Common myeloid progenitor, CD34-positive (primary cell): Measurements from ENCODE around the gene APOL4.
"Not testable (repeated sequence)": the region's sequence is repeated elsewhere in the genome, so short reads cannot be mapped to it uniquely, and the experiment has no call there.

ENCODE experiments used
- CTCF ChIA-PET: fragments of 350-600 bp; sonication (Branson Sonifier 250); formaldehyde crosslinking; loops from one replicate; lab custom pipeline; 2021; ENCODE audit warnings: antibody characterized with exemption; lab: Charles Lee
- POLR2A ChIA-PET: fragments of 350-600 bp; sonication (Branson Sonifier 250); formaldehyde crosslinking; loops from one replicate; lab custom pipeline; 2021; ENCODE audit warnings: antibody characterized with exemption; lab: Charles Lee
- DNase-seq, 3 donors: peaks; one replicate each; pipeline versions ENCODE4 v3.0.0 to v3.0.0-alpha.2; 2013
- H3K27ac ChIP-seq, 2 experiments: 1 replicate in 1 of 2; 2 replicates in 1 of 2; pipeline ENCODE4 v1.7.0; 2013; ENCODE audit warnings: inconsistent platforms in 2 of 2, low read length in 2 of 2, mild to moderate bottlenecking in 2 of 2, low read depth in 1 of 2, moderate library complexity in 1 of 2; ENCODE audit not compliant: severe bottlenecking in 2 of 2, insufficient read depth in 1 of 2, poor library complexity in 1 of 2
- H3K27me3 ChIP-seq, 5 experiments: replicated peaks in 2 of 5; 1 replicate in 3 of 5; 2 replicates in 2 of 5; pipeline versions ENCODE4 v1.6.1 to v1.7.0; 2013; ENCODE audit warnings: low read length in 4 of 5, mild to moderate bottlenecking in 2 of 5, moderate library complexity in 2 of 5, inconsistent platforms in 1 of 5; ENCODE audit not compliant: insufficient read depth in 5 of 5, control insufficient read depth in 4 of 5
- H3K36me3 ChIP-seq, 4 experiments: 1 replicate in 2 of 4; 2 replicates in 2 of 4; pipeline versions ENCODE4 v1.6.1 to v1.7.0; 2013; ENCODE audit warnings: low read length in 3 of 4, control low read depth in 1 of 4, mild to moderate bottlenecking in 1 of 4; ENCODE audit not compliant: control insufficient read depth in 4 of 4, insufficient read depth in 4 of 4
- H3K4me1 ChIP-seq, 4 experiments: 1 replicate in 3 of 4; 2 replicates in 1 of 4; pipeline versions ENCODE4 v1.6.1 to v1.7.1; 2013; ENCODE audit warnings: low read length in 3 of 4, mild to moderate bottlenecking in 3 of 4, control low read depth in 1 of 4, inconsistent platforms in 1 of 4, moderate library complexity in 1 of 4; ENCODE audit not compliant: control insufficient read depth in 4 of 4, insufficient read depth in 4 of 4; ENCODE audit errors: control extremely low read depth in 1 of 4
- H3K4me3 ChIP-seq, 7 experiments: 1 replicate in 4 of 7; 2 replicates in 3 of 7; pipeline versions ENCODE4 v1.5.1 to v1.7.0; 2013; ENCODE audit warnings: mild to moderate bottlenecking in 7 of 7, low read length in 6 of 7, moderate library complexity in 6 of 7, inconsistent platforms in 2 of 7, low read depth in 2 of 7, control low read depth in 1 of 7; ENCODE audit not compliant: insufficient read depth in 4 of 7, control insufficient read depth in 1 of 7; ENCODE audit errors: extremely low read depth in 1 of 7
- H3K9me3 ChIP-seq, 5 experiments: 1 replicate in 4 of 5; 2 replicates in 1 of 5; pipeline versions ENCODE4 v1.6.1 to v1.7.1; 2013; ENCODE audit warnings: low read length in 4 of 5, mild to moderate bottlenecking in 2 of 5, inconsistent platforms in 1 of 5, low read depth in 1 of 5, moderate library complexity in 1 of 5; ENCODE audit not compliant: control insufficient read depth in 4 of 5, insufficient read depth in 2 of 5; ENCODE audit errors: control extremely low read depth in 1 of 5
- WGBS: methylation state at CpG from one replicate; pipeline ENCODE4 v1.1.5; 2013; ENCODE audit not compliant: insufficient coverage; 5-methylcytosine and 5-hydroxymethylcytosine counted together

Gene APOL4

DNA sequence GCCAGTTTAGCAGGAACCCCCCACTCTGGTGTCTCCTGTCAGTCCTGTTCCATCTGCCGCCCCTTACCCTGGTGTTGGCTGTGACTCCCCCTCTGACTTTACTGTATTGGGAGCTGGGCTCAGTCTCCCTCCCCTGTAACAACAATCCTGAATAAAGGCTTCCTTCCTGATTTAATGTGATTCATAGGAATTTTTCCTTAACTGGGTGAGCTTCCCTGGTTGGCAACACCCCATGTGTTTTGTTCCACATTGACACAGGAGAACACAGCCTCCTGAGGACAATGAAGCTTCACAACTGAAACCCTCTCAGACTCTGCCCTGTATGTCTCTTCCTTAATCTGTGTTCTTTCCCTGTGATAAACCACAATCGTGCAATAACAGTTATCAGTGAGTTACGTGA, 8.4 kb downstream of the APOL4 start:
- Histone ChIP-seq H3K27ac (no peak overlapping the region), H3K9me3 (no peaks in the 10 kb centered on the region), H3K27me3 (no peaks in the 10 kb centered on the region), H3K4me3 (no peak overlapping the region), H3K4me1 (peaks cover 4 to 26% (median 15%) of the 10 kb centered on the region in 4 experiments), H3K36me3 (peaks cover 0 to 10% (median 0%) of the 10 kb centered on the region in 4 experiments)
- CTCF ChIA-PET, result interaction anchor here (0.9 to 3.2 kb wide), 8 partner anchors 9 to 85 kb away, joined by 3 to 13 read pairs (median 4); partner anchors contain the start of genes APOL2 and APOL4
- POLR2A ChIA-PET, result no interaction called here
- WGBS, result 100% methylated on average over 1 of the region's 3 CpGs
- no peak for DNase-seq

DNA sequence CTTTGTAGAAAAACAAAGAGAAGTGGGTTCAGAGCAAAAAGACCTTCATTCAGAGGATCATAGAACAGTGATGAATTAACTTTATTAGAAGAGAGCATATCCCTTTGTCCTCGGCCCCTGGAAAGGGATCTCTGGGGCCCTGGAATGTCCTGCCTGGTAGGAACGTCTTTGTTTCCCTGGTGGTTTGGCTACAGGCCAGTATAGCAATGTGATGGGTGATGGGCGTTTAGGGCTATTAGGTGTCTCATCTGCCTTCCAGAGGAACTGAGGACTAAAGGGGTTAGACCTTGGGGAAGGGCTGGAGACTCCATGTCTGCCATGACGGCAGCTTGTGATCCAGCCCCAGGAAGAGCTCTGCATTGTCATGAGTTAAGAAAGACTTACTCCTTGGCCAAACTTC, 9.1 kb downstream of the APOL4 start:
- Histone ChIP-seq H3K27me3 (no peaks in the 10 kb centered on the region), H3K9me3 (no peaks in the 10 kb centered on the region), H3K4me3 (no peak overlapping the region), H3K27ac (no peak overlapping the region), H3K36me3 (peaks cover 0 to 10% (median 0%) of the 10 kb centered on the region in 4 experiments), H3K4me1 (peaks cover 1 to 20% (median 9%) of the 10 kb centered on the region in 4 experiments)
- DNase-seq, result no peak
- CTCF ChIA-PET, result interaction anchor here (0.7 to 3.2 kb wide), 8 partner anchors 9 to 294 kb away, joined by 3 to 13 read pairs (median 4); partner anchors contain the start of genes APOL2 and APOL4
- 69% methylated on average over 4 of the region's 4 CpGs for WGBS
- POLR2A ChIA-PET, result no interaction called here

GRCh38 chr22:36191106-36191836, 10.3 kb downstream of the APOL4 start:
- DNase-seq, result no peak
- H3K4me1 ChIP-seq, result peaks cover 0 to 7% (median 0%) of the 10 kb centered on the region in 4 experiments
- no peak overlapping the region for H3K4me3 ChIP-seq
- WGBS, result 88% methylated on average over 16 of the region's 17 CpGs
- peaks cover 0 to 10% (median 0%) of the 10 kb centered on the region in 4 experiments for H3K36me3 ChIP-seq
- no peaks in the 10 kb centered on the region for H3K27me3 ChIP-seq
- H3K27ac ChIP-seq, result no peak overlapping the region
- no peaks in the 10 kb centered on the region for H3K9me3 ChIP-seq
- ChIA-PET POLR2A (no interaction called here), CTCF (interaction anchor here (0.6 to 3.2 kb wide), 6 partner anchors 11 to 269 kb away, joined by 3 to 13 read pairs (median 4); partner anchors contain the start of gene APOL2)

DNA sequence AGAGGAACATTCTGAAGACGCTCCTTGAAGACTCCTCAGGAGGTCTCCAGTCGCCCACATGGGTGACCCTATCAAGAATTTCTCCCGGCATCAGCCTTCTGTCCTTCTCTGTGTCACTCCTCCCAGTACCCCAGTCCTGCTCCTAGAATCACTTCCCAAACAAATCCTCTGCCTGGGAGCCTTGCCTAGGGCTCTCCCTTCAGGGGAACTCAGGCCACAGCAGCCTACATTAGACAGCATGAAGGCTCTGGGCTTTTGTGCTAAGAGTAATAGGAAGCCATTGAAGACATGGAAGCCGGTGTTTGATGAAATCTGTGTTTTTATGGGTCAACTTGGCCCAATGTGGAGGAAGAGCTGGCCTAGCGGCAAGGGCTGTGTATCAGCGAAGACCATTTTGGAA, 13.7 kb downstream of the APOL4 start:
- H3K9me3 ChIP-seq, H3K36me3 ChIP-seq, H3K27ac ChIP-seq, DNase-seq, H3K4me3 ChIP-seq, H3K4me1 ChIP-seq, POLR2A ChIA-PET, H3K27me3 ChIP-seq, CTCF ChIA-PET: not testable (repeated sequence)
- WGBS, result 100% methylated on average over 3 of the region's 6 CpGs

DNA sequence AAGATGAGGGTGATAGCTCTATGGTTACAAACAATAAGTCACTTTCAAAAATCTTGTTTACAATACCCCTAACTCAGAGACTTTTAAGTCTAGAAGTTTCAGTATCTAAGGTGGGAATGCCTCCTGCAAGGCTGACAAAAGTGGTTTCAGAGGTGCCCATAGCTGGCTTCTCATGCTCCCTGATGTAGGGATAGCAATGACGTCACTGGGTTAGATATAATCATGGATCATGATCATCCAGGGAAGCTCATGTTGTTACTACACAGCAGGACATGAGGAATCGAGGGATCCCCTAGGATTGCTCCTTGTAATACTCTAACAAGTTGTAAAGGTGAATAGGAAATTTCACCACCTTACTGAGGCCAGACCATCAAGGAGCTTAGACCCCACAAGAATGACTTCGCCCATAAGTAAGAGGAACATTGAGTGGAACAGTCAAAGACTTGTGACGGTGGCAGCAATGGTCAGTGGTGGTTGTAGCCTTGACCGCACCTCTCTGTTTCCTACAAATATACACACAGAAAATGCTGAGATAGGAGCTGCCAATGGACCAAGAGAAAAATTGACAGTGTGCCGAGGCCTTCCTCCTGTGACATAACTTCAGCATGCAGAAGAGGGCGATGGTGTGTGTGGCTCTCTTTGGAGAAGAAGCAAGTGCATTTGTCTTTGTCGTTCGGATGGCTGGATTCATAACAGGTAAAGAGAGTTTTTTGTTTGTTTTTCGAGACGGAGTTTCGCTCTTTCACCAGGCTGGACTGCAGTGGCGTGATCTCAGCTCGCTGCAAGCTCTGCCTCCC, 15.6 kb downstream of the APOL4 start:
- Histone ChIP-seq H3K4me1 (no peaks in the 10 kb centered on the region), H3K36me3 (no peaks in the 10 kb centered on the region), H3K27me3 (no peaks in the 10 kb centered on the region), H3K9me3 (no peaks in the 10 kb centered on the region), H3K27ac (no peak overlapping the region), H3K4me3 (no peak overlapping the region)
- DNase-seq, result no peak
- ChIA-PET CTCF (interaction anchor here (0.7 to 1.5 kb wide), 11 partner anchors 8 to 54 kb away, joined by 3 to 7 read pairs (median 3); partner anchors contain the start of gene APOL2), POLR2A (interaction anchor here (0.8 kb wide), 1 partner anchor 29 kb away, joined by 3 read pairs; no protein-coding TSS in a partner anchor)
- WGBS, result 99% methylated on average over 10 of the region's 14 CpGs

- no peak for DNase-seq
- Histone ChIP-seq H3K4me1 (peaks cover 0 to 2% (median 0%) of the 10 kb centered on the region in 4 experiments), H3K9me3 (no peaks in the 10 kb centered on the region), H3K4me3 (no peak overlapping the region), H3K27ac (no peak overlapping the region), H3K27me3 (no peaks in the 10 kb centered on the region), H3K36me3 (no peaks in the 10 kb centered on the region)
- WGBS, result 97% methylated on average over 5 of the region's 10 CpGs
- POLR2A ChIA-PET, result no interaction called here
- CTCF ChIA-PET, result interaction anchor here (9.9 kb wide), 1 partner anchor 41 kb away, joined by 171 read pairs; no protein-coding TSS in a partner anchor
These were observed 17.1 kb downstream of the APOL4 start for GRCh38 chr22:36184433-36185025.
